SK-N-SH (cell line): ENCODE results near the gene ANKRD37.

Source experiments
- REST ChIP-seq: IDR thresholded peaks from 2 replicates; pipeline ENCODE4 v1.6.1; 2012; ENCODE audit warnings: mild to moderate bottlenecking, low read depth, low read length, moderate library complexity
- USF2 ChIP-seq: fragments of 150-350 bp; IDR thresholded peaks from 2 replicates; pipeline ENCODE4 v1.6.1; 2017; ENCODE audit warnings: antibody characterized with exemption, low read length, low read depth, borderline replicate concordance

GRCh38 chr4:185363251-185363650, 33.4 kb upstream of the ANKRD37 start:
- TF ChIP-seq REST (no peak), USF2 (no peak)
